ENCODE results near the gene NFYA.
A peak's percentile ranks its signal among the peaks of the same experiment; 100 is the strongest.

The NFYA gene

DNA sequence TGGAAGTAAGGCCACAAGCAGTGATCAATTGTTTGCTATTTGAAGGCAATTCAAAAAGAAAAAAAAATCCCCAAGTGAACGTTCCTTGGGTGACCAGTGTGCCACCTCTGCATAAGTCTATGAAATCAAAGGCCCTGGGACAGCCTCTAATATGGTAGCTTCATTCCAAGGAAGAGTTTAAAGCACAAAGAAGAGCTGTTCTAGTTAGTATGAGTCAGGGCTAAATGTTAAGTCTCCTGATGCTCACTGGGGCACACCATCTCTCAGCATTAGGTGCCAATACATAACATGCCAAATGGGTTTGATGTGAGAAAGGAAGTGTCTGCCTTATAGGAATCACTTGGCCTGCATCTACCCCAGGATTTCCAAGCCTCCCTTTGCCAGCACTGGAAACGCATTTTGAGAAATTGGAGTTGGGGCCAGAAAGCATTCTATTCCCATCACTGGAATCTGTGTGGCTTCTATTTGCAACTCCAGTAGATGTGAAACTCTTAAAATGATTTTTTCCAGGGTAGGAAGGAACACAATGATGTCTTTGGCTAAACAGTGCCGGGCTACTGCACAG is 46.7 kb upstream of the NFYA start (continued):
- TF ChIP-seq, protein P1, sequence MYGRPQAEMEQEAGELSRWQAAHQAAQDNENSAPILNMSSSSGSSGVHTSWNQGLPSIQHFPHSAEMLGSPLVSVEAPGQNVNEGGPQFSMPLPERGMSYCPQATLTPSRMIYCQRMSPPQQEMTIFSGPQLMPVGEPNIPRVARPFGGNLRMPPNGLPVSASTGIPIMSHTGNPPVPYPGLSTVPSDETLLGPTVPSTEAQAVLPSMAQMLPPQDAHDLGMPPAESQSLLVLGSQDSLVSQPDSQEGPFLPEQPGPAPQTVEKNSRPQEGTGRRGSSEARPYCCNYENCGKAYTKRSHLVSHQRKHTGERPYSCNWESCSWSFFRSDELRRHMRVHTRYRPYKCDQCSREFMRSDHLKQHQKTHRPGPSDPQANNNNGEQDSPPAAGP (tag by site-specific recombination; IDR thresholded peaks at IDR 0.05): no peak

GRCh38 chr6:41027241-41027640 is 45.5 kb upstream of the NFYA start:
- Histone ChIP-seq H3K4me3 (ENCODE audit: low read depth, low read length) (peak overlapping the region; percentile 41), H3K27ac (ENCODE audit: extremely low read depth, low read depth, low read length) (no peak overlapping the region), H3K4me1 (ENCODE audit: control insufficient read depth, insufficient read depth, low read length) (peaks cover 10% of the 10 kb centered on the region), H3K9me3 (ENCODE audit: control insufficient read depth, insufficient read depth, low read depth, low read length) (no peaks in the 10 kb centered on the region), H3K36me3 (ENCODE audit: control insufficient read depth in 2 of 2, insufficient read depth in 1 of 2, low read length in 2 of 2) (no peaks in the 10 kb centered on the region)
- TF ChIP-seq GLIS1 (tag by site-specific recombination; IDR thresholded peaks at IDR 0.05) (no peak), ZNF785 (tag by site-specific recombination; IDR thresholded peaks at IDR 0.05) (no peak), ZFP41 (tag by site-specific recombination; IDR thresholded peaks at IDR 0.05; ENCODE audit: borderline replicate concordance) (no peak), ZNF488 (tag by site-specific recombination; IDR thresholded peaks at IDR 0.05) (no peak)
- TF ChIP-seq, protein P2, sequence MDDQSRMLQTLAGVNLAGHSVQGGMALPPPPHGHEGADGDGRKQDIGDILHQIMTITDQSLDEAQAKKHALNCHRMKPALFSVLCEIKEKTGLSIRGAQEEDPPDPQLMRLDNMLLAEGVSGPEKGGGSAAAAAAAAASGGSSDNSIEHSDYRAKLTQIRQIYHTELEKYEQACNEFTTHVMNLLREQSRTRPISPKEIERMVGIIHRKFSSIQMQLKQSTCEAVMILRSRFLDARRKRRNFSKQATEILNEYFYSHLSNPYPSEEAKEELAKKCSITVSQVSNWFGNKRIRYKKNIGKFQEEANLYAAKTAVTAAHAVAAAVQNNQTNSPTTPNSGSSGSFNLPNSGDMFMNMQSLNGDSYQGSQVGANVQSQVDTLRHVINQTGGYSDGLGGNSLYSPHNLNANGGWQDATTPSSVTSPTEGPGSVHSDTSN (CRISPR knock-in tag; IDR thresholded peaks at IDR 0.05): no peak
- POLR2A ChIA-PET: interaction anchor here (0.9 to 1.3 kb wide), 3 partner anchors 15 to 182 kb away, joined by 3 to 4 read pairs (median 3); partner anchors contain the start of gene TSPO2
- CTCF ChIA-PET: interaction anchor here (0.5 to 11.0 kb wide), 46 partner anchors 8 to 1602 kb away, joined by 3 to 146 read pairs (median 4); partner anchors contain the start of genes LRFN2, TSPO2 and UNC5CL

DNA sequence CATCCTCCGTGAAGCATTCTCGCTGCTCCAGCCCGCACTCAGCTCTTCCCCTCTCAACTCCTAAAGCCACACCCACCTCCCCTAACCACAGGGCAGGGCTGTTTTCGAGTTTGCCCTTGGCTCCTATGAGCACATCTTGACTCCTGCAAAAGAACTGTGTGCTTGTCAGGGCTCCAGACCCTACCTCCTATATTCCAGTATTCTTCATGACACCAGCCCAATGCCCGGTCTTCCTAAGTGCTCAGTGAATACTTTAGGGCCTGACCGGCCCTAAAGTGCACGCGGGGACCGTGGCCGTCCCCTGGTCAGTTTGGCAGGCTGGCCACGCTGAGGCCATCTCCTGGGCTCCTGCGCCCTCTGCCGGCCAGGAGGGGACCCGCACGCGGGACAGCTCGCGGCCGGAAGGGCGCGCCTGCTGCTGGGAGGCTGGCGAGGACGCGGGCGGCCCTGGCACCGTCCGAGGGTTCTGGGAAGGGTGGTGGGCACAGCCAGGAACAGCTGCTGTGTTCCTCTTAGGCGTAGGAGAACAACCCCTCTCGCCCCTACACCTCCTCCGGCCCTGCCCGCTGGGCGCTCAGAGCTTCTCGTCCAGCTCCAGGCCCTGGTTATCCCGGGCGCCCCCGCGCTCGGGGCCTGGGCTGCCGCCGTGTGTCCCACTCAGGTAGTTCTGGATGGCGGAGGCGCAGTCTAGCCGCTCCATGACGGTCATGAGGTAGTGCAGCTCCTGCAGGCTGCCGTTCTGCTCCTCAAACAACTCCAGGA is 44.8 kb upstream of the NFYA start:
- POLR2A ChIA-PET: interaction anchor here (0.7 to 1.3 kb wide), 5 partner anchors 15 to 182 kb away, joined by 3 to 4 read pairs (median 3); partner anchors contain the start of genes NFYA, OARD1 and TSPO2
- TF ChIP-seq ZNF221 (tag by site-specific recombination; IDR thresholded peaks at IDR 0.05; ENCODE audit: borderline replicate concordance) (no peak), ZNF837 (tag by site-specific recombination; IDR thresholded peaks at IDR 0.05) (no peak), SP7 (tag by site-specific recombination; IDR thresholded peaks at IDR 0.05) (peak; percentile 56; the same call in 1 of the 2 replicates), ZNF404 (tag by site-specific recombination; IDR thresholded peaks at IDR 0.05) (no peak), BCL11B (tag by site-specific recombination; IDR thresholded peaks at IDR 0.05; ENCODE audit: low read depth) (0 out of 2 replicates have a peak, but pooled peaks have one; percentile 45), ZBTB17 (tag by site-specific recombination; IDR thresholded peaks at IDR 0.05) (peak; percentile 72), ZFP37 (tag by site-specific recombination; IDR thresholded peaks at IDR 0.05) (peak; percentile 55; the same call in 1 of the 2 replicates), ZNF146 (tag by site-specific recombination; IDR thresholded peaks at IDR 0.05) (no peak), ZEB2 (tag by site-specific recombination; IDR thresholded peaks at IDR 0.05) (peak; percentile 21; the same call in 1 of the 2 replicates), ZNF654 (tag by site-specific recombination; IDR thresholded peaks at IDR 0.05; ENCODE audit: low read depth) (peak; percentile 62), ZNF335 (tag by site-specific recombination; conservative IDR thresholded peaks at IDR 0.05) (peak; percentile 84), TRIM28 (IDR thresholded peaks at IDR 0.05; ENCODE audit: borderline replicate concordance, low read length) (0 out of 2 replicates have a peak, but pooled peaks have one; percentile 43), SCRT2 (tag by site-specific recombination; IDR thresholded peaks at IDR 0.05) (0 out of 2 replicates have a peak, but pooled peaks have one; percentile 13), ZNF561 (tag by site-specific recombination; IDR thresholded peaks at IDR 0.05; ENCODE audit: borderline replicate concordance) (peak; percentile 70; the same call in 1 of the 2 replicates), ZNF121 (tag by site-specific recombination; IDR thresholded peaks at IDR 0.05) (peak; percentile 45; the same call in 1 of the 2 replicates), KLF1 (tag by site-specific recombination; IDR thresholded peaks at IDR 0.05) (peak; percentile 49), ZNF10 (tag by site-specific recombination; IDR thresholded peaks at IDR 0.05) (peak; percentile 51; the same call in 1 of the 2 replicates), ZNF239 (tag by site-specific recombination; IDR thresholded peaks at IDR 0.05) (no peak), ZNF660 (tag by site-specific recombination; IDR thresholded peaks at IDR 0.05) (peak; percentile 73)
- TF ChIP-seq, protein P3, sequence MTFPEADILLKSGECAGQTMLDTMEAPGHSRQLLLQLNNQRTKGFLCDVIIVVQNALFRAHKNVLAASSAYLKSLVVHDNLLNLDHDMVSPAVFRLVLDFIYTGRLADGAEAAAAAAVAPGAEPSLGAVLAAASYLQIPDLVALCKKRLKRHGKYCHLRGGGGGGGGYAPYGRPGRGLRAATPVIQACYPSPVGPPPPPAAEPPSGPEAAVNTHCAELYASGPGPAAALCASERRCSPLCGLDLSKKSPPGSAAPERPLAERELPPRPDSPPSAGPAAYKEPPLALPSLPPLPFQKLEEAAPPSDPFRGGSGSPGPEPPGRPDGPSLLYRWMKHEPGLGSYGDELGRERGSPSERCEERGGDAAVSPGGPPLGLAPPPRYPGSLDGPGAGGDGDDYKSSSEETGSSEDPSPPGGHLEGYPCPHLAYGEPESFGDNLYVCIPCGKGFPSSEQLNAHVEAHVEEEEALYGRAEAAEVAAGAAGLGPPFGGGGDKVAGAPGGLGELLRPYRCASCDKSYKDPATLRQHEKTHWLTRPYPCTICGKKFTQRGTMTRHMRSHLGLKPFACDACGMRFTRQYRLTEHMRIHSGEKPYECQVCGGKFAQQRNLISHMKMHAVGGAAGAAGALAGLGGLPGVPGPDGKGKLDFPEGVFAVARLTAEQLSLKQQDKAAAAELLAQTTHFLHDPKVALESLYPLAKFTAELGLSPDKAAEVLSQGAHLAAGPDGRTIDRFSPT (tag by site-specific recombination; IDR thresholded peaks at IDR 0.05): peak; percentile 80

More for the DNA sequence above, 44.8 kb upstream of the NFYA start:
- peaks cover 2% of the 10 kb centered on the region for H3K4me1 ChIP-seq (ENCODE audit: control insufficient read depth, insufficient read depth, low read length)
- H3K36me3 ChIP-seq (ENCODE audit: control insufficient read depth in 2 of 2, insufficient read depth in 1 of 2, low read length in 2 of 2): no peaks in the 10 kb centered on the region
- H3K4me3 ChIP-seq (ENCODE audit: low read depth, low read length): peak overlapping the region; percentile 41
- H3K27ac ChIP-seq (ENCODE audit: extremely low read depth, low read depth, low read length): no peak overlapping the region; the same call in 1 of the 2 replicates
- CTCF ChIA-PET: interaction anchor here (0.5 to 11.0 kb wide), 67 partner anchors 8 to 1657 kb away, joined by 3 to 146 read pairs (median 4); partner anchors contain the start of genes LRFN2, TSPO2 and UNC5CL
- H3K9me3 ChIP-seq (ENCODE audit: control insufficient read depth, insufficient read depth, low read depth, low read length): no peaks in the 10 kb centered on the region

All from HEK293 (cell line).